ENCODE results near the gene SLC12A3. TPM values are rescaled to one million over a fixed set of nuclear protein-coding genes. Genes with fewer than 3 reads are reported as not detected.

SLC12A3 gene
- total RNA-seq, 6 experiments from 2014 or later, result not detected

DNA sequence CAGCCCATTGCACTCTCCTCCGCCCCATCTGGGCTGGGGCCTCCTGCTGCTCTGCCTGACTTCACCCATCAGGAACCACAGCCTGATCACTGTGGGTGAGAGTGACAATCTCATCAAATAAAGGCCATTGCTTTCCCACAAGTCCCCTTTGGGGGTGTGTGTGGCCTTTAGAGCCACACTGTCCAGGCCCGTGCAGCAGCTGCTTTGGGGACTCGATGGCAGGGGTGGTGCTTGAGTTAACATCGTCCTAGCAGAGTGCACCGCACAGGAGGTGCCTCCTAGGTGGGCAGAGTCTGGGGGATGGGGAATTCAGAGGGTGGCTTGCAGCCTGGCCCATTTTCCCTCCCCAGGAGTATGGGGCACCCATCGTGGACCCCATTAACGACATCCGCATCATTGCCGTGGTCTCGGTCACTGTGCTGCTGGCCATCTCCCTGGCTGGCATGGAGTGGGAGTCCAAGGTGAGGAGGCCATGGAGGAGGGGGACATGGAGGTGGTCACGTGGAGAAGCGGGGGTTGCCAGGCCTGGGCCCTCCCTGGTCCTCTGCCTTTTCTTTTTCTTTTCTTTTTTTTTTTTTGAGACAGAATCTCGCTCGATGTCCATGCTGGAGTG, 5.4 kb downstream of the SLC12A3 start:
- Mint-ChIP-seq H3K4me1 (ENCODE audit: low read depth) (peaks cover 15% of the 10 kb centered on the region), H3K36me3 (ENCODE audit: low read depth) (no peaks in the 10 kb centered on the region), H3K4me3 (no peak overlapping the region), H3K27ac (no peak overlapping the region), H3K9me3 (no peaks in the 10 kb centered on the region), H3K27me3 (ENCODE audit: insufficient read depth) (peaks cover 1% of the 10 kb centered on the region)
- TF ChIP-seq, protein P1, sequence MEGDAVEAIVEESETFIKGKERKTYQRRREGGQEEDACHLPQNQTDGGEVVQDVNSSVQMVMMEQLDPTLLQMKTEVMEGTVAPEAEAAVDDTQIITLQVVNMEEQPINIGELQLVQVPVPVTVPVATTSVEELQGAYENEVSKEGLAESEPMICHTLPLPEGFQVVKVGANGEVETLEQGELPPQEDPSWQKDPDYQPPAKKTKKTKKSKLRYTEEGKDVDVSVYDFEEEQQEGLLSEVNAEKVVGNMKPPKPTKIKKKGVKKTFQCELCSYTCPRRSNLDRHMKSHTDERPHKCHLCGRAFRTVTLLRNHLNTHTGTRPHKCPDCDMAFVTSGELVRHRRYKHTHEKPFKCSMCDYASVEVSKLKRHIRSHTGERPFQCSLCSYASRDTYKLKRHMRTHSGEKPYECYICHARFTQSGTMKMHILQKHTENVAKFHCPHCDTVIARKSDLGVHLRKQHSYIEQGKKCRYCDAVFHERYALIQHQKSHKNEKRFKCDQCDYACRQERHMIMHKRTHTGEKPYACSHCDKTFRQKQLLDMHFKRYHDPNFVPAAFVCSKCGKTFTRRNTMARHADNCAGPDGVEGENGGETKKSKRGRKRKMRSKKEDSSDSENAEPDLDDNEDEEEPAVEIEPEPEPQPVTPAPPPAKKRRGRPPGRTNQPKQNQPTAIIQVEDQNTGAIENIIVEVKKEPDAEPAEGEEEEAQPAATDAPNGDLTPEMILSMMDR (IDR thresholded peaks at IDR 0.05), result no peak
- DNase-seq, result no peak

DNA sequence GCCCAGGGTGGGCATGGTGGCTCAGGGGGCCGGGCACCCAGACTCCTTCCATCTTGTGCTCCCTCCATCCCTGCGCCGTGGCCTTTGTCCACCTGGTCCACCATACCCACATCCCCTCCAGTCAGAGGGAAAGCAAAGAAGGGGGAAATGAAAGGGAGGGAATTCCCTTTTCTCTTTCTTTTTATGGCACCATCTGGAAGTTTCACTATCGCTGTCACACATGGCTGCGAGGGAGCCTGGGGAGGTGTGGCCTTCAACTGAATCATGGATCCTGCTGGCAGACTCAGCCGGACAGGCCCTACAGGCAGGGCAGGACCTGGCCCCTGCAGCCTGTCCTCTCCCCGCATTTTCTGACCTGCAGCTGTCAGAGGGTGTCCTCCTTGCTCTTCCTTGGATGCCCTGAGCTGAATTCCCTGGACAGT, 6.2 kb downstream of the SLC12A3 start:
- DNase-seq, result peak; percentile 67
- no peak overlapping the region for H3K4me3 Mint-ChIP-seq
- no peaks in the 10 kb centered on the region for H3K9me3 Mint-ChIP-seq
- peaks cover 1% of the 10 kb centered on the region for H3K27me3 Mint-ChIP-seq (ENCODE audit: insufficient read depth)
- TF ChIP-seq, protein P1 (IDR thresholded peaks at IDR 0.05), result 0 out of 2 replicates have a peak, but pooled peaks have one; percentile 12
- peak overlapping the region; percentile 53 for H3K27ac Mint-ChIP-seq
- peaks cover 15% of the 10 kb centered on the region for H3K4me1 Mint-ChIP-seq (ENCODE audit: low read depth)
- no peaks in the 10 kb centered on the region for H3K36me3 Mint-ChIP-seq (ENCODE audit: low read depth)

DNA sequence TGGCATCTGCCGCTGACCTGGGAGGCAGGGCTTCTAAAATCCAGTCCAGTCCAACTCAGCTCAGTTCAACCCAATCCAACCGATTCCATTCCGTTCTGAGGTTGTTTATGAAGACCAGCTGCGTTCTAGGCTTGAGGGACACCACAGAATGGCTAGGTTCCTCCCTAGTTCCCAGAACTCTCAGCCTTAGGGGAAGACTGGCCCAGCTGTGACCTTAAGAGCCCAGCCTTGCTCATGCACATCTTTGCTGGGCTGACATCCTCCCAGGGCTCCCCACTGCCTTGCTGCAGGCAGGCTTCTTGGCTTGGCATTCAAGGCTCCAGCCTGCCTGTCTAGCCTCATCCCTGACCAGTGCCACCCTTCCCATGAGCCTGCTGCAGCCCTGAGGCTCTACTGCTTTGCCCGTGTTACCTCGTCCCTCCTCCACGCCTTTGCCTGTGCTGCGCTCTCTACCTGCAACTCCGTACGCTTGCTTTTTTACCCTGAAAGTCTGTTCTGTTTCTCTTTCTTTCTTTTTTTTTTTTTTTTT, 7.9 kb downstream of the SLC12A3 start:
- H3K27me3 Mint-ChIP-seq (ENCODE audit: insufficient read depth), result peaks cover 1% of the 10 kb centered on the region
- no peak overlapping the region for H3K4me3 Mint-ChIP-seq

DNA sequence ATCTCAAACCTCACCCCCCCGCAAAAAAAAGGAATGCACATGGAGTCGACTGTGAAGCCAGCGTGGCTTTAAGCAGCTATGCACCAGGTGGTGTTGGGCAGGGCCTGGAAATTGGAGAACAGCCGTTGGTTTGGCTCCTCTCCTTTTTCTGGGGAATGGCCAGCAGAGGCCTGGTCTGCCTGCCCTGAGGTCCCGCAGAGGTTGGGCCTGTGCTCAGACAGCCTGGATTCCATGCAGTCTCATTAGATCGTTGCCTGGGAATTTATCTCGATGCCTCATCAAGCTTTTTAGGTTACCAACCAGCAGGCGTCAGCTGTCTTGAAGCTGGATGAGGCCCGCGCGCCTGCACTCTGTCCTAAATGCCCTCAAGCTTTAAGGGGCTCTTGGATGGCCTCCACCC, 9.8 kb downstream of the SLC12A3 start:
- Mint-ChIP-seq H3K9me3 (no peaks in the 10 kb centered on the region), H3K27ac (no peak overlapping the region), H3K4me3 (no peak overlapping the region), H3K27me3 (ENCODE audit: insufficient read depth) (peaks cover 5% of the 10 kb centered on the region), H3K36me3 (ENCODE audit: low read depth) (no peaks in the 10 kb centered on the region), H3K4me1 (ENCODE audit: low read depth) (peaks cover 9% of the 10 kb centered on the region)
- TF ChIP-seq, protein P1 (IDR thresholded peaks at IDR 0.05), result no peak
- DNase-seq, result no peak

More for the DNA sequence above, 7.9 kb downstream of the SLC12A3 start:
- Mint-ChIP-seq H3K4me1 (ENCODE audit: low read depth) (peaks cover 9% of the 10 kb centered on the region), H3K36me3 (ENCODE audit: low read depth) (no peaks in the 10 kb centered on the region), H3K27ac (no peak overlapping the region), H3K9me3 (no peaks in the 10 kb centered on the region)
- TF ChIP-seq, protein P1 (IDR thresholded peaks at IDR 0.05), result no peak
- DNase-seq, result no peak

DNA sequence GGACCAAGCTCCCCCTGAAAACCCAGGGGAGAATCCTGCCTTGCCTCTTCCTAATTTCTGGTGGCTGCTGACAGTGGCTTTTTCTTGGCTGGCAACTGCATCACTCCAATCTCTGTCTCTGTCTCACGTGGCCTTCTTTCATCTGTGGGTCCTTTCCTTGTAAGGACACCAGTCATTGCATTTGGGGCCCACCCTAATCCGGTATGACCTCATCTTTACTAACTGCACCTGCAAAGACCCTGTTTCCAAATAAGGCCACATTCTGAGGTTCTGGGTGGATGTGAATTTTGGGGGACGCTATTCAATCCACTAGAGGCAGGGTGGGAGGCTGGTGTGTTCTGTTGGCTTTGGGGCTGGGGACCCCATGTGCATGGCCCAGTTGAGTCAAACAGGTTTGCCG, 11.0 kb downstream of the SLC12A3 start:
- Mint-ChIP-seq H3K27ac (no peak overlapping the region), H3K9me3 (no peaks in the 10 kb centered on the region), H3K27me3 (ENCODE audit: insufficient read depth) (peaks cover 5% of the 10 kb centered on the region), H3K4me3 (no peak overlapping the region), H3K36me3 (ENCODE audit: low read depth) (no peaks in the 10 kb centered on the region), H3K4me1 (ENCODE audit: low read depth) (peaks cover 7% of the 10 kb centered on the region)
- no peak for DNase-seq
- TF ChIP-seq, protein P1 (IDR thresholded peaks at IDR 0.05), result no peak
